GM18858 (cell line): ENCODE results near the gene PCSK6.

Source experiments
- ATAC-seq: cut with Tn5 transposase; IDR thresholded peaks from one replicate; pipeline ENCODE4 v1.9.1; 2021; ENCODE audit not compliant: unreplicated experiment

PCSK6 gene

DNA sequence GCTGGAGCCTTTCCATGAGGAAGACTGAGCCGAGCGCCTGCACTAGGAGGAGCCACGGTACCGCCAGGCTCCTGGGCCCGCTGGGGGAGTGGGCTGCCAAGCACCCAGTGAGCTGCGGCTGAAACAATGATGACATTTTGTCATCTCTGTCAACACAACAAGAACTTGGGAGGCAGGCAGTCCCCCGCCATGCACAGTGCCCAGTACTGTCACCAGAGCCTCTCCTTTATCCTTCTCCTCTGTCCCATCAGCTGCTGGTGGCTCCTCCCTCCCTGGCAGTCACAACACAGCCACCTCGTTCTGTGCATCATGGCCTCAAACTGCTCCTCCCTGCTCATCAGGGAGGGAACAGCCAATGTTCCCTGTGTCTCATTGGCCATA lies 34.0 kb upstream of the PCSK6 start:
- ATAC-seq, result no peak

GRCh38 chr15:101522621-101523559 lies 33.4 kb upstream of the PCSK6 start:
- no peak for ATAC-seq

GRCh38 chr15:101522091-101522490 lies 32.6 kb upstream of the PCSK6 start:
- no peak for ATAC-seq

GRCh38 chr15:101521591-101521990 lies 32.1 kb upstream of the PCSK6 start:
- no peak for ATAC-seq

DNA sequence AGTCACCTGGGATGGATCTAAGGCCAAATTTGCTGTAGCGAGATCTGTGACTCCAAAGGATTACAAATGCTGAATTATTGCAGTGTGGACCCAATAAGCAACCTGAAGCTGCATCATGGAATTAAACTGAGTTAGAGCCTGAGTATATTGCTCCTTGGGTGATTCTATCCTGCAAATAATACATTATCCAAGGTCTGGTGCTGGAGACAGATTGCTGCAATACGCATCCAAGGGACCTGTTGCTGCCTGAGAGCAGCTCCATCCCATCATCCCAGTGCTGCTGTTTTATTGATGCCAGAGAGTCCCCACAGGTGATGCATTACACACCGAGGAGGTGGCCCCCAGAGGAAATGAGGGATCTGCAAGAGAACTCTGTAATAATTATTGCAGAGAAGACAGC lies 31.6 kb upstream of the PCSK6 start:
- no peak for ATAC-seq

- ATAC-seq, result no peak
Measured at GRCh38 chr15:101520395-101520794, 30.9 kb upstream of the PCSK6 start.

DNA sequence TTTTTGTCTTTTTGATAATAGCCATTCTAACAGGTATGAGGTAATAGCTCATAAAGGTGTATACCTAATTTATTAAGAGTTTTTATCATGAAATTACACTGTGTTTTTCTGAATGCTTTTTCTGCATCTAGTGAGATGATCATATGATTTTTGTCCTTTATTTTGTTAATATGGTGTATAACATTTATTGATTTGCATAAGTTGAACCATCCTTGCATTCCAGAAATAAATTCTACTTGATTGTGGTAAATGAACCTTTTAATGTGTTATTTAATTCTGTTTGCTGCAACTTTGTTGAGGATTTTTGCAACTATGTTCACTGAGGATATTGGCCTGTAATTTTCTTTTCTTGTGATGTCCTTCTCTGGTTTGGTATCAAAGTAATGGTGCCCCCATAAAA lies 28.0 kb upstream of the PCSK6 start:
- ATAC-seq, result no peak

- no peak for ATAC-seq
Measured at GRCh38 chr15:101514318-101514717, 24.8 kb upstream of the PCSK6 start.

GRCh38 chr15:101511717-101512116 lies 22.2 kb upstream of the PCSK6 start:
- ATAC-seq, result no peak

DNA sequence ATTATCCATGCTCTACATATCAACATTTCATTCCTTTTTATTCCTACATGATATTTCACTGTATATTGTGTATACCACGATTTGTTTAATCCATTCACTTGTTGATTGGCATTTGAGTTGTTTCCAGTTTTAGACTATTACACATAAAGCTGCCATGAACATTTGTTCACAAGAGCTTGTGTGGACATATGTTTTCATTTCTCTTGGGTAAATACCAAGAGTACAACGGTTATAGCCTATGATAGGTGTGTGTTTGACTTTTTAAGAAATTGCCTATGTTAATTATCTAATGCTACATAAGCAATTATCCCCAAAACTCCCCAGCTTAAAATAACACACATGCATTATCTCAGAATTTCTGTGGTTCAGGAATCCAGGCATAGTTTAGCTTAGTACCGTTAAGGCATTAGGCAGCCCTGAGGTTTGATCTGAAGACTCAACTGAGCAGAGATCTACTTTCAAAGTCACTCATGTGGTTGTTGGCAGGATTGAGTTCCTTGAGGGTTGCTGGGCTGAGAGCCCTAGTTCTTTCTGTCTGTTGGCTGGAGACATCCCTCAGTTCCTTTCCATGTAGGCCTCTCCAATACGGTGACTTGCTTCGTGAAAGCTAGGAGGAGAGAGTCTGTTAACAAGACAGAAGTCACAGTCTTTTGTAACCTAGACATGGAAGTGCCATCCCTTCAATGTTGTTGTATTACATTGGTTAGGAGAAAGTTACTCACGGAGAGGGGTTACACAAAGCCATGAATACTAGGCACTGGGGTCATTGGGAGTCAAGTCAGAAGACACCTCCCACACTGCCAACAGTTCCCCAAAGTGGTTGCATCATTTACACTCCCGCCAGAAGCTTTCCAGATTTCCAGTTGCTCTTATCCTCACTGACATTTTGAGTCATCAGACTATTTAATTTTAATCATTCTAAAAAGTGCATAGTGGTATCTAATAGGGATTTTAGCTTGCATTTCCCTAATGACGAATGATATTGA lies 21.0 kb upstream of the PCSK6 start:
- no peak for ATAC-seq

DNA sequence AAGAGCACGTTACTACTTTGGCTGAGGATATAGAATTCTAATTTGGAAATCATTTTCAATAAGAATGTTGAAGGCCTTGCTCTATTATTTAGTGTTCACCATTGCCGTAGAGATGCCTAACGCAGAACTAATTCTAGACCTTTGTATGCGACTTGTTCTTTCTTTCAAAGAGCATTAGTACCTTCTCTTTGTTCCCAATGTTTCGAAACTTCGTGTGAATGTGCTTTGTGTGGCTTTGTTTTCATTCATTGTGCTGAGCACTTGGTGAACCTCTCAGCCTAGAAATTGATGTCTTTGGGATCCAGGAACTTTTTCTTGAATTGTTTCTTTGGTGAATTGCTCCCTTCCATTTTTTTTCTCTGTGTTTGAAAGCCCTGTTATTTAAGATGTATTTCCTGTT lies 19.8 kb upstream of the PCSK6 start:
- no peak for ATAC-seq

- ATAC-seq, result no peak
Measured at GRCh38 chr15:101506491-101506890, 17.0 kb upstream of the PCSK6 start.

DNA sequence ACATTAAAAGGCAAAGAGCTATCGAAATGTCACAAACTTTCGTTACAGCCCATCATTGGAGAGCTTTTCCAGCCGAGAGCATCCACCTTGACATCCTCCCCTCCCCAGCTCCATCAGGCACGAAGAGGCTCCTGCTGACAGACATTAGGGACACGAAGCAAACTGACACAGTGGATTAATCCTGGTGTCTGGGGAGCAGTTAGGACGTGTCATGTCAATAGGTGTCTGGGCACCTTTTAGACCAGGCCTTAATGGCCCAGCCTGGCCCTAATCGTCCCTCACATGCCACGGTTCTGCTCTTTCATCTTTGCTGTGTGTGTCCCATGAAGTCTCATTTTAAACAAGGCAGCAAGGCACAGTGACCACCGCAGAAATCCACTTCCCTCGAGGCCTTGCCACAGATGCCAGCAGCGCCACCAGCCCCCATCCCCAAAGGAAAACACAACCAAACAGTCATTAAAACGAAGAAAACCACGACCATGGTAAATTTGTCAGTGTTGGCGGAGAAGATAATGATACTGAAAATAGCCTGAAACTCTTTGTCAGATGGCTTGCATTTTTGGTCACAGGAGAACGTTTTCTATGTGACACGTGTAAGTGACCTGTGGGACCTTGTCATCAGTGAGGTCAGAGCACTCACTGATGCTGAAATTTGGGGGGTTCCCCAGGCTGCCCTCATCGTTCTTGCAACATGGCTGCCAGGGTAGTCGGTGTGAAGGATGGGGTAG lies 16.3 kb upstream of the PCSK6 start:
- ATAC-seq, result no peak

GRCh38 chr15:101504866-101505609 lies 15.5 kb upstream of the PCSK6 start:
- no peak for ATAC-seq

- no peak for ATAC-seq
Measured at GRCh38 chr15:101504373-101504772, 14.9 kb upstream of the PCSK6 start.

DNA sequence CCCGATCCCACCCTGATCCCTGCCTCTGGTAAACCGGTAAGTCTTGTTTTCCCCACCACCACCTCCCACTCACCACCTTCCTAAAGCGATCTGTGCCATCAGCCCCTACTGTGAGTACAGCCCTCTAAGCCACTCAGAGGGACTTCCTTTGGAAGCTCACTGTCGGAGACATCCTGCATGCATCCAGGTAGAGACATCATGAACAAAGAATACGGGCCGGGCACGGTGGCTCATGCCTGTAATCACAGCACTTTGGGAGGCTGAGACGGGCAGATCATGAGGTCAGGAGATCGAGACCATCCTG lies 13.7 kb upstream of the PCSK6 start:
- no peak for ATAC-seq

GRCh38 chr15:101502572-101503295 lies 13.2 kb upstream of the PCSK6 start:
- ATAC-seq, result no peak

DNA sequence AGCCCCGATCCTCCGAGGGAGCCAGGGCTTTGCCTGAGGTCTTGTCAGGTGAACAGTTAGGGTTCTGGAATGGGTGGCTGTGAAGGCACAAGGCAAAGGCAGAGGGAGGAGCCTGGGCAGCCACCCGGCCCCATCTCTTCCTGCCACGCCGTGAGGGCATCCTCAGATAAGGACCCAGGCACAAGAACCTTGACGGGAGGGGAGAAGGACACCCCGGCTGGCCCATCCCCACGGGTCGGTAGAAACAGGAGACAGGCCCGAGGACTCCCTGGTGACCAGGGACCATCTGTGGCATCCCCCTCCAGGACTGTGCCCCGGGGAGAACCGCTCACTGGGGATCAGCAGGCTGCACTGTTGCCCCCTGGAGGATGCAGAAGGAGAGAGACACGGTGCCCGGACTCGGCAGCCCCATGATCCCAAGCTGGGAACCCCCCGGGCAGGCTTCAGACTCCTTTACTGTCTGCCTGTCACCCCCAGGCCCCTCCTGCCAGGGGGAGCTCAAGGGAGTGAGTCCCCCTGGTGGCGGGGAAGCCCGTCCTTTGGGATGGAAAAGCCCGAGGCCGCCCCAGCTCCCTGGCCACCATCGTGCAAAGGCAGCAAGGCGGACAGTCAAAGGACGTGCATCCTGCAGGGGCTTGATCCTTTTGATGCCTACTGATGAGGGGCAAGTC lies 12.3 kb upstream of the PCSK6 start:
- ATAC-seq, result peak; percentile 41

DNA sequence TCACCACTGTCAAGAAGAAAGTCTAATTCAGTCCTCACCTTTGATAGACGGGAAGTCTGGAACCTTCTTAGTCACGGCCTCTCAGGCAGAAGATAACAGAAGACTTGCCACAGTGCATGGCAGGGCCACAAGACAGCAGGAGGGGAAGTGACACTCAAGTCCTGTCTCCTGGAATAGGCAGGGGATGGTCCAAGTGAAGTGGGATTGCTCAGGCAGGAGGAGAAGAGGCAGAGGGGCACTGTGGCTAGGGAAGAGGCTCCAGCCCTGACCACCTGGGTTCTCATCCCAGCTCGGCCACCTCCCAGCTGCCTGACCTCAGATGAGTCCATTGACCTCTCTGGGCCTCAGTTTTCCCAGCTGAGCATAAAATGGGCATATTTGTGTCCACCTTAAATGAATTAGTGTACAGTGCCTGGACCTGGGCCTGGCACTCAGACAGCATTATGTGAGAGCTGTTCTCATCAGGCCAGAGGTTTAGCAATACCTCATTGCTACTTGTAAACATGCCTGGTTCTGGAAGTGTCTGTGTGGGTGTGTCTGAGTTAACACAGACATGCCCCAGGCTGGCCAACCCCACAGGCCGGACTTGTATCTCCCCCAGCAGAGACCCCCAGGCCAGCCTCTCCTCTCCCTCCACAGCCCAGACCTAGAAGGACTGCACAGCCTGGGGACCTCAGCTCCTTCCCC lies 11.5 kb upstream of the PCSK6 start:
- ATAC-seq, result no peak
